ENCODE measurements around the gene UNC5A.

UNC5A gene

GRCh38 chr5:176906796-176907195 is 96.4 kb downstream of the UNC5A start:
- no peak overlapping the region for H3K27ac ChIP-seq (ENCODE audit: extremely low read depth, low read depth, low read length)
- no peak overlapping the region for H3K4me3 ChIP-seq (ENCODE audit: low read depth, low read length)
- no peak for TF ChIP-seq ZBTB26 (tag by site-specific recombination; optimal IDR thresholded peaks at IDR 0.05)
- TF ChIP-seq ZNF354C (tag by site-specific recombination; IDR thresholded peaks at IDR 0.05; ENCODE audit: borderline replicate concordance, low read depth) = no peak
- no peak for TF ChIP-seq ZFP37 (tag by site-specific recombination; IDR thresholded peaks at IDR 0.05)
- TF ChIP-seq ZNF366 (tag by site-specific recombination; conservative IDR thresholded peaks at IDR 0.05) = no peak
- TF ChIP-seq KLF10 (tag by site-specific recombination; IDR thresholded peaks at IDR 0.05) = no peak
- no peak for TF ChIP-seq ZNF449 (tag by site-specific recombination; IDR thresholded peaks at IDR 0.05)
- no peak for TF ChIP-seq BCL6B (tag by site-specific recombination; IDR thresholded peaks at IDR 0.05)
- TF ChIP-seq ZNF335 (tag by site-specific recombination; conservative IDR thresholded peaks at IDR 0.05) = no peak
- no peak for TF ChIP-seq ZNF146 (tag by site-specific recombination; IDR thresholded peaks at IDR 0.05)
- TF ChIP-seq ZNF292 (tag by site-specific recombination; IDR thresholded peaks at IDR 0.05; ENCODE audit: borderline replicate concordance, low read depth) = no peak
- TF ChIP-seq ZNF629 (tag by site-specific recombination; IDR thresholded peaks at IDR 0.05) = no peak
- no peak for TF ChIP-seq HOXC10 (CRISPR knock-in tag; IDR thresholded peaks at IDR 0.05)
- TF ChIP-seq ZNF26 (tag by site-specific recombination; IDR thresholded peaks at IDR 0.05) = no peak
- no peak for TF ChIP-seq PRDM1 (tag by site-specific recombination; IDR thresholded peaks at IDR 0.05)
- TF ChIP-seq INSM2 (tag by site-specific recombination; IDR thresholded peaks at IDR 0.05) = no peak
- TF ChIP-seq ZNF549 (tag by site-specific recombination; IDR thresholded peaks at IDR 0.05) = no peak
- TF ChIP-seq ZNF664 (tag by site-specific recombination; IDR thresholded peaks at IDR 0.05) = no peak
- no peak for TF ChIP-seq ZNF707 (tag by site-specific recombination; IDR thresholded peaks at IDR 0.05)
- no peak for TF ChIP-seq GLI4 (tag by site-specific recombination; IDR thresholded peaks at IDR 0.05)
- TF ChIP-seq HIC1 (tag by site-specific recombination; IDR thresholded peaks at IDR 0.05) = no peak
- H3K4me1 ChIP-seq (ENCODE audit: control insufficient read depth, insufficient read depth, low read length) = no peaks in the 10 kb centered on the region
- CTCF ChIA-PET = no interaction called here
- no peaks in the 10 kb centered on the region for H3K9me3 ChIP-seq (ENCODE audit: control insufficient read depth, insufficient read depth, low read depth, low read length)
- POLR2A ChIA-PET = no interaction called here
- H3K36me3 ChIP-seq (ENCODE audit: control insufficient read depth in 2 of 2, insufficient read depth in 1 of 2, low read length in 2 of 2) = peaks cover 19 to 78% of the 10 kb centered on the region in 2 experiments; a peak in 2 of 3 replicates
